PC-9 (cell line): ENCODE data around the gene MARK1.

Source experiments
- EZH2 ChIP-seq: fragments of 200-600 bp; sonication (generic); IDR thresholded peaks from 2 replicates; pipeline ENCODE4 v1.8.0; 2017; ENCODE audit warnings: antibody characterized with exemption, low read depth
- TF ChIP-seq, protein P1 (sequence below): fragments of 200-600 bp; sonication (generic); conservative IDR thresholded peaks from 2 replicates; pipeline ENCODE4 v1.6.1; 2017; ENCODE audit warnings: mixed run types, antibody characterized with exemption, mild to moderate bottlenecking, moderate library complexity

- TF ChIP-seq, protein P1, sequence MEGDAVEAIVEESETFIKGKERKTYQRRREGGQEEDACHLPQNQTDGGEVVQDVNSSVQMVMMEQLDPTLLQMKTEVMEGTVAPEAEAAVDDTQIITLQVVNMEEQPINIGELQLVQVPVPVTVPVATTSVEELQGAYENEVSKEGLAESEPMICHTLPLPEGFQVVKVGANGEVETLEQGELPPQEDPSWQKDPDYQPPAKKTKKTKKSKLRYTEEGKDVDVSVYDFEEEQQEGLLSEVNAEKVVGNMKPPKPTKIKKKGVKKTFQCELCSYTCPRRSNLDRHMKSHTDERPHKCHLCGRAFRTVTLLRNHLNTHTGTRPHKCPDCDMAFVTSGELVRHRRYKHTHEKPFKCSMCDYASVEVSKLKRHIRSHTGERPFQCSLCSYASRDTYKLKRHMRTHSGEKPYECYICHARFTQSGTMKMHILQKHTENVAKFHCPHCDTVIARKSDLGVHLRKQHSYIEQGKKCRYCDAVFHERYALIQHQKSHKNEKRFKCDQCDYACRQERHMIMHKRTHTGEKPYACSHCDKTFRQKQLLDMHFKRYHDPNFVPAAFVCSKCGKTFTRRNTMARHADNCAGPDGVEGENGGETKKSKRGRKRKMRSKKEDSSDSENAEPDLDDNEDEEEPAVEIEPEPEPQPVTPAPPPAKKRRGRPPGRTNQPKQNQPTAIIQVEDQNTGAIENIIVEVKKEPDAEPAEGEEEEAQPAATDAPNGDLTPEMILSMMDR = no peak
- no peak for TF ChIP-seq EZH2
Measured at GRCh38 chr1:220652995-220653394, 125.1 kb downstream of the MARK1 start.
